ENCODE results near the gene LTA4H.

DNA sequence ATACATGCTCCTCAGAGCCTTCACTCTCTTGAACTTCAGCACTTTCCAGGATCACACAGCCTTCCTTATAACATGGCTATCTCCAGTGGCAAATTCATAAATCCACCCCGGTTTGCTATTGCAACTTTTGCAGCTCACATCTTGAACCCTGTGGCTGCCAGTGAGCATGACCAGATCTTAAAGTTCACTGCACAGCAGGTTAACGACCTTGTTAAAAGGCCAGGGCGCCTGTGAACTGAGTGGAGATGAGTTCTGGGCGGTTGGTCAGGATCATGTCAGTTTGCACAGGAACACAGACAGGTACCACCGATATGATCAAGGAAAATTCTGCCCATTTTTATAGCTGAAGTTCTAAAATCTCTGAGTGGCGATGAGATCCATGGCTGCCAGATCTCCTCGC, 24.7 kb upstream of the LTA4H start:
- no peak for TF ChIP-seq TAF1 (IDR thresholded peaks at IDR 0.05; ENCODE audit: borderline replicate concordance, low read depth, low read length)
- TF ChIP-seq POLR2AphosphoS5 (IDR thresholded peaks at IDR 0.05; ENCODE audit: low read depth, low read length): no peak
- TF ChIP-seq POLR2A (IDR thresholded peaks at IDR 0.05; ENCODE audit: low read depth, low read length): no peak

Measured in GM12892 (cell line).